HepG2 (cell line): ENCODE data around the gene TBC1D14. TPM values are rescaled to one million over a fixed set of nuclear protein-coding genes. Genes with fewer than 3 reads are reported as not detected.

ENCODE experiments used
- ATAC-seq: fragments of 200-7000 bp; cut with Tn5 transposase; 3 replicates; pipeline ENCODE4 v1.9.1; 2020; ENCODE audit warnings: mild to moderate bottlenecking, moderate library complexity
- BruUV-seq: library from RNA; stranded (reverse); fragments of 400-500 nt; replicated peaks from 2 replicates; lab custom pipeline; 2021; lab: Mats Ljungman, UMichigan
- CTCF ChIA-PET: fragments of 300-600 bp; formaldehyde crosslinking; extraction: SDS; loops from one replicate; lab custom pipeline; 2021; ENCODE audit warnings: low total read pairs, inconsistent platforms, low intra/inter-chr PET ratio; lab: Yijun Ruan, JAX
- POLR2A ChIA-PET: fragments of 350-600 bp; sonication (Branson Sonifier 250); formaldehyde crosslinking; loops from one replicate; lab custom pipeline; 2020; ENCODE audit warnings: antibody characterized with exemption, inconsistent platforms; lab: Yijun Ruan, JAX
- DNase-seq: peaks from one replicate; pipeline ENCODE4 v3.0.0-alpha.2; 2015; ENCODE audit warnings: low spot score
- FAIRE-seq: peaks from 3 replicates; lab custom pipeline; 2011; peaks lifted over from hg19 to GRCh38; lab: Jason Lieb, UNC
- H2AFZ ChIP-seq: one replicate; pipeline ENCODE4 v1.6.1; 2011; ENCODE audit warnings: low read length, inconsistent platforms
- H3K27ac ChIP-seq: fragments of 300-600 bp; 3 replicates; pipeline ENCODE4 v1.8.0; 2011; ENCODE audit warnings: mixed run types, mild to moderate bottlenecking, mixed read lengths, low read length, inconsistent platforms; ENCODE audit not compliant: insufficient read depth; ENCODE audit errors: extremely low read length
- H3K27me3 ChIP-seq, 2 experiments: fragments of 200-600 bp in 1 of 2; 2 replicates in 1 of 2; 3 replicates in 1 of 2; pipeline versions ENCODE4 v1.6.0 to v1.8.0; 2011; ENCODE audit warnings: low read length in 2 of 2, mild to moderate bottlenecking in 2 of 2, moderate library complexity in 2 of 2, inconsistent platforms in 1 of 2; ENCODE audit not compliant: insufficient read depth in 2 of 2, control insufficient read depth in 1 of 2
- H3K36me3 ChIP-seq, 2 experiments: fragments of 200-600 bp in 1 of 2; replicated peaks in 1 of 2; 2 replicates in 1 of 2; 3 replicates in 1 of 2; pipeline versions ENCODE4 v1.5.1 to v1.8.0; 2011; ENCODE audit warnings: low read length in 2 of 2, inconsistent platforms in 1 of 2; ENCODE audit not compliant: insufficient read depth in 2 of 2, control insufficient read depth in 1 of 2
- H3K4me1 ChIP-seq: 2 replicates; pipeline ENCODE4 v1.5.1; 2012; ENCODE audit warnings: low read length, inconsistent platforms; ENCODE audit not compliant: insufficient read depth
- H3K4me2 ChIP-seq: 2 replicates; pipeline ENCODE4 v1.6.0; 2011; ENCODE audit warnings: low read depth, low read length, inconsistent platforms
- H3K4me3 ChIP-seq, 3 experiments: fragments of 200-600 bp in 1 of 3; sonication (generic), shearing (Covaris generic) in 1 of 3; replicated peaks in 1 of 3; 2 replicates each; pipeline ENCODE4 v1.5.1; 2011 to 2016; ENCODE audit warnings: low read length in 3 of 3, inconsistent platforms in 2 of 3, low read depth in 2 of 3, mild to moderate bottlenecking in 2 of 3, control low read depth in 1 of 3, mixed read lengths in 1 of 3; ENCODE audit not compliant: insufficient read depth in 1 of 3
- H3K79me2 ChIP-seq: one replicate; pipeline ENCODE4 v1.6.1; 2011; ENCODE audit warnings: low read length, inconsistent platforms; ENCODE audit not compliant: insufficient read depth
- H3K9ac ChIP-seq: 2 replicates; pipeline ENCODE4 v1.6.0; 2011; ENCODE audit warnings: mild to moderate bottlenecking, low read depth, low read length, inconsistent platforms; ENCODE audit not compliant: insufficient read depth
- H3K9me3 ChIP-seq: 2 replicates; pipeline ENCODE4 v1.5.1; 2012; ENCODE audit warnings: mild to moderate bottlenecking, low read length
- H4K20me1 ChIP-seq: 2 replicates; pipeline ENCODE4 v1.6.0; 2011; ENCODE audit warnings: inconsistent platforms, mild to moderate bottlenecking, low read length, moderate library complexity; ENCODE audit not compliant: insufficient read depth
- CENPX ChIP-seq: sonication (generic); formaldehyde crosslinking; IDR thresholded peaks from 2 replicates; pipeline ENCODE4 v1.9.0; 2021; ENCODE audit warnings: mild to moderate bottlenecking, missing genetic modification reagents, moderate library complexity
- EED ChIP-seq: sonication (generic); formaldehyde crosslinking; IDR thresholded peaks from 2 replicates; pipeline ENCODE4 v1.5.0; 2020; ENCODE audit warnings: mild to moderate bottlenecking, missing genetic modification reagents
- EZH2 ChIP-seq: conservative IDR thresholded peaks from 2 replicates; pipeline ENCODE4 v1.6.1; 2012; ENCODE audit warnings: mild to moderate bottlenecking, low read depth, low read length, moderate library complexity
- FOXK2 ChIP-seq: fragments of 450-650 bp; IDR thresholded peaks from 2 replicates; pipeline ENCODE4 v1.6.1; 2016
- HES4 ChIP-seq: sonication (generic); formaldehyde crosslinking; IDR thresholded peaks from 2 replicates; pipeline ENCODE4 v1.9.0; 2021; ENCODE audit warnings: mild to moderate bottlenecking, missing genetic modification reagents, borderline replicate concordance
- IKZF1 ChIP-seq: fragments of 450-650 bp; IDR thresholded peaks from 2 replicates; pipeline ENCODE4 v1.7.1; 2016
- KDM1A ChIP-seq: IDR thresholded peaks from 2 replicates; pipeline ENCODE4 v1.6.1; 2016; ENCODE audit warnings: missing compliant biosample characterization
- KDM4B ChIP-seq: sonication (generic); formaldehyde crosslinking; IDR thresholded peaks from 2 replicates; pipeline ENCODE4 v1.4.0; 2020; ENCODE audit warnings: missing genetic modification reagents
- KDM5B ChIP-seq: sonication (generic); formaldehyde crosslinking; IDR thresholded peaks from 2 replicates; pipeline ENCODE4 v1.4.0; 2020; ENCODE audit warnings: missing genetic modification reagents, mild to moderate bottlenecking, borderline replicate concordance
- MBNL3 ChIP-seq: fragments of 250-450 bp; sonication (Bioruptor Pico); conservative IDR thresholded peaks from 2 replicates; pipeline ENCODE4 v1.8.0; 2022; ENCODE audit warnings: mild to moderate bottlenecking, inconsistent platforms
- SIN3B ChIP-seq: fragments of 150-350 bp; IDR thresholded peaks from 2 replicates; pipeline ENCODE4 v1.6.1; 2014; ENCODE audit warnings: low read length
- ZKSCAN5 ChIP-seq: sonication (generic); formaldehyde crosslinking; IDR thresholded peaks from 2 replicates; pipeline ENCODE4 v1.5.1; 2020; ENCODE audit warnings: mild to moderate bottlenecking, missing genetic modification reagents
- ZNF263 ChIP-seq: sonication (generic); formaldehyde crosslinking; IDR thresholded peaks from 2 replicates; pipeline ENCODE4 v1.4.0; 2020; ENCODE audit warnings: missing genetic modification reagents
- ZNF496 ChIP-seq: sonication (generic); formaldehyde crosslinking; IDR thresholded peaks from 2 replicates; pipeline ENCODE4 v1.8.1; 2023; ENCODE audit warnings: mild to moderate bottlenecking, moderate library complexity, missing genetic modification reagents; ENCODE audit not compliant: insufficient replicate concordance
- ZNF572 ChIP-seq: sonication (generic); formaldehyde crosslinking; IDR thresholded peaks from 2 replicates; pipeline ENCODE4 v1.5.1; 2020; ENCODE audit warnings: mild to moderate bottlenecking, missing genetic modification reagents
- ZNF772 ChIP-seq: sonication (generic); formaldehyde crosslinking; IDR thresholded peaks from 2 replicates; pipeline ENCODE4 v1.5.0; 2020; ENCODE audit warnings: mild to moderate bottlenecking, missing genetic modification reagents
- WGBS: methylation state at CpG from one replicate; pipeline ENCODE4 v1.1.6; 2017; ENCODE audit warnings: low lambda C conversion rate; 5-methylcytosine and 5-hydroxymethylcytosine counted together
- in situ Hi-C: cut with HindIII; loops from 2 replicates; pipeline ENCODE4 v1.10.0; 2017; ENCODE audit warnings: low pct_unique_long_range_greater_than_20kb; ENCODE audit not compliant: extremely low pct_ligation_motif_present
- intact Hi-C: fragments of 100-400 bp; cut with micrococcal nuclease; formaldehyde crosslinking; loops from one replicate; pipeline ENCODE4 v1.10.0; 2022; ENCODE audit not compliant: unreplicated experiment
- polyA plus RNA-seq, 8 experiments: library from polyadenylated mRNA; depleted of rRNA in 3 of 8; stranded (reverse) in 7 of 8; unstranded in 1 of 8; fragments of >200 nt; fragmentation: Illumina TruSeq in 4 of 8; extraction: Trizol in 4 of 8; gene quantifications; 2 replicates each; pipeline versions ENCODE4 v1.2.1 to v1.2.3, GENCODE V29; 2011 to 2016; ENCODE audit warnings: low read depth in 4 of 8, missing spikeins in 1 of 8, mixed read lengths in 1 of 8; ENCODE audit not compliant: insufficient read depth in 1 of 8
- total RNA-seq, 5 experiments: library from RNA; depleted of rRNA; stranded (reverse); fragments of >200 nt; fragmentation: Illumina TruSeq; extraction: Trizol; gene quantifications; 2 replicates each; pipeline ENCODE4 v1.2.3, GENCODE V29; 2016; ENCODE audit warnings: low read depth in 1 of 5
- TF ChIP-seq, protein P1 (sequence below): sonication (generic); formaldehyde crosslinking; IDR thresholded peaks from 2 replicates; pipeline ENCODE4 v1.5.0; 2020; ENCODE audit warnings: mild to moderate bottlenecking, missing genetic modification reagents
- TF ChIP-seq, protein P2 (sequence below): sonication (generic); formaldehyde crosslinking; IDR thresholded peaks from 2 replicates; pipeline ENCODE4 v1.8.1; 2023; ENCODE audit warnings: mild to moderate bottlenecking, moderate library complexity, missing genetic modification reagents
- TF ChIP-seq, protein P3 (sequence below): sonication (generic); formaldehyde crosslinking; IDR thresholded peaks from 2 replicates; pipeline ENCODE4 v1.5.0; 2020; ENCODE audit warnings: missing genetic modification reagents, mild to moderate bottlenecking, borderline replicate concordance

The TBC1D14 gene
- total and polyA plus RNA-seq, 2 of the 13 experiments (the other 11 are each of a cell fraction or from before 2014, with no cell fraction given), result 29.5 to 46.5 TPM

DNA sequence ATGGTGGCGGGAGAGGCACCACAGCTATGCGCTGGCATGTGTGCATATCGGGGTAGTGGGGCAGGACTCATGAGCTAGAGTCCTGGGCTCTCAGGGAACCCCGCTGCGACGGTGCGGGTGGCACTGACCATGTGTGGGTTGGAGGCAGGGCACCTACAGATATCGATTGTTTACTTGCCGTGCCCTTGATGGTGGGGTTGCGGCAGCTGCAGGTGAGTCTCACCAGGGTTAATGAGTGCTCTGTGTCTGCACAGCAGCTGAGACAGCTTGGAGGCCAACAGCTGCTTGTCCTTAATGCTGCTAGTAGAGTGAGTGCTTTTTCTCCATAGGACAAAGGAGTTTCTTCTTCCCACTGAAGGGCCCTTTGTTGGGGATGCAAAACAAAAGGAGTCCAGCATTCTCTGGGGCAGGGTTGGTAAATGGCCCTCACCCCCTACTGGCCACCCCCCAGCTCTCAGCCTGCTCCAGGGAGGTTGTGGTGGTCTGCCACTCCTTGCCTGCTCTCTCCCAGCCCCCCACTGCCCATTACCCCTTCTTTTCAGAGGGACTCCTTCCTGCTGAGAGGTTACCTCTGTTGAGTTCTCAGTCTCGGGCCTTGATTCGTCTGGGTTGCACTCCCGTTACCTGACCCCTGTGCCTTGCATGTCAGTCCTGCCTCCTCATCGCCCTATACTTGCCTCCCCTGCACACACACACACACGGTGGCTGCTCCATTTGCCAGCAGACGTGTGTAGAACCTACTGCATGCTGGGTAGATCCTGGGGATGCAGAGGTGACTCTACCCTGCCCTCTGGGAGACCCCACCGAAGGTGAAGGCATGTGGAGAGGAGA is 52.8 kb downstream of the TBC1D14 start (continued):
- no peak for TF ChIP-seq ZNF496 (CRISPR knock-in tag)
- no peak for TF ChIP-seq IKZF1
- TF ChIP-seq ZNF772 (CRISPR knock-in tag), result no peak
- TF ChIP-seq ZNF572 (CRISPR knock-in tag), result 0 out of 2 replicates have a peak, but pooled peaks have one; percentile 41

- CTCF ChIA-PET, result no interaction called here
- WGBS, result 69% methylated on average over 3 of the region's 12 CpGs
- TF ChIP-seq CENPX (CRISPR knock-in tag) (no peak), ZNF263 (no peak), EZH2 (no peak), SIN3B (no peak), KDM5B (CRISPR knock-in tag) (no peak), KDM1A (CRISPR knock-in tag) (0 out of 2 replicates have a peak, but pooled peaks have one; percentile 17), ZNF572 (CRISPR knock-in tag) (no peak), MBNL3 (CRISPR knock-in tag) (no peak), FOXK2 (no peak), EED (CRISPR knock-in tag) (no peak), HES4 (no peak), ZKSCAN5 (CRISPR knock-in tag) (no peak), KDM4B (CRISPR knock-in tag) (no peak)
- TF ChIP-seq, protein P1, sequence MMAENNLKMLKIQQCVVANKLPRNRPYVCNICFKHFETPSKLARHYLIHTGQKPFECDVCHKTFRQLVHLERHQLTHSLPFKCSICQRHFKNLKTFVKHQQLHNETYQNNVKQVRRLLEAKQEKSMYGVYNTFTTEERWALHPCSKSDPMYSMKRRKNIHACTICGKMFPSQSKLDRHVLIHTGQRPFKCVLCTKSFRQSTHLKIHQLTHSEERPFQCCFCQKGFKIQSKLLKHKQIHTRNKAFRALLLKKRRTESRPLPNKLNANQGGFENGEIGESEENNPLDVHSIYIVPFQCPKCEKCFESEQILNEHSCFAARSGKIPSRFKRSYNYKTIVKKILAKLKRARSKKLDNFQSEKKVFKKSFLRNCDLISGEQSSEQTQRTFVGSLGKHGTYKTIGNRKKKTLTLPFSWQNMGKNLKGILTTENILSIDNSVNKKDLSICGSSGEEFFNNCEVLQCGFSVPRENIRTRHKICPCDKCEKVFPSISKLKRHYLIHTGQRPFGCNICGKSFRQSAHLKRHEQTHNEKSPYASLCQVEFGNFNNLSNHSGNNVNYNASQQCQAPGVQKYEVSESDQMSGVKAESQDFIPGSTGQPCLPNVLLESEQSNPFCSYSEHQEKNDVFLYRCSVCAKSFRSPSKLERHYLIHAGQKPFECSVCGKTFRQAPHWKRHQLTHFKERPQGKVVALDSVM (CRISPR knock-in tag), result no peak
- TF ChIP-seq, protein P2, sequence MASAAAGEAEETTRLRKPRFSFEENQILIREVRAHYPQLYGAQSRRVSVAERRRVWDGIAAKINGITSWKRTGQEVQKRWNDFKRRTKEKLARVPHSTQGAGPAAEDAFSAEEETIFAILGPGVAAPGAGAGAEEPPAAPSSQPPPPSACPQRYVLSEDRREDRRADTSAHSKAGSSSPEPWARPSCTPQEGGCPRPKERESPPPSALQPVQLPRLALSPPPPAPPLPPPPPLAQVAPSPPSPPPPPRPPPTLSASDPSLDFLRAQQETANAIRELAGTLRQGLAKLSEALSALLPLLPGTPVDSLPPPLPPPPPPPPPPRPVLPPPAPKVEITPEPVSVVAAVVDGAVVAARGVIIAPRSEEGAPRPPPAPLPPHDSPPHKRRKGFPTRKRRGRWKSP (CRISPR knock-in tag), result no peak
- TF ChIP-seq, protein P3, sequence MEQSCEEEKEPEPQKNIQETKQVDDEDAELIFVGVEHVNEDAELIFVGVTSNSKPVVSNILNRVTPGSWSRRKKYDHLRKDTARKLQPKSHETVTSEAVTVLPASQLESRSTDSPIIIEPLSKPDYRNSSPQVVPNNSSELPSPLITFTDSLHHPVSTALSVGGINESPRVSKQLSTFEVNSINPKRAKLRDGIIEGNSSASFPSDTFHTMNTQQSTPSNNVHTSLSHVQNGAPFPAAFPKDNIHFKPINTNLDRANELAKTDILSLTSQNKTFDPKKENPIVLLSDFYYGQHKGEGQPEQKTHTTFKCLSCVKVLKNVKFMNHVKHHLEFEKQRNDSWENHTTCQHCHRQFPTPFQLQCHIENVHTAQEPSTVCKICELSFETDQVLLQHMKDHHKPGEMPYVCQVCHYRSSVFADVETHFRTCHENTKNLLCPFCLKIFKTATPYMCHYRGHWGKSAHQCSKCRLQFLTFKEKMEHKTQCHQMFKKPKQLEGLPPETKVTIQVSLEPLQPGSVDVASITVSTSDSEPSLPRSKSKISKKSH (CRISPR knock-in tag), result no peak
These were observed 53.5 kb downstream of the TBC1D14 start for GRCh38 chr4:6963139-6963611.

More at GRCh38 chr4:6963139-6963611, 53.5 kb downstream of the TBC1D14 start:
- Histone ChIP-seq H3K4me2 (no peak overlapping the region; the same call in 1 of the 2 replicates), H3K4me1 (peaks cover 47% of the 10 kb centered on the region), H3K27ac (no peak overlapping the region), H4K20me1 (peaks cover 20% of the 10 kb centered on the region; the same call in 1 of the 2 replicates), H3K36me3 (peaks cover 6 to 19% of the 10 kb centered on the region in 2 experiments; a peak in 4 of 5 replicates), H2AFZ (no peak overlapping the region), H3K27me3 (no peaks in the 10 kb centered on the region), H3K79me2 (peaks cover 67% of the 10 kb centered on the region), H3K4me3 (no peak overlapping the region; a peak in 1 of 6 replicates), H3K9ac (no peak overlapping the region), H3K9me3 (no peaks in the 10 kb centered on the region)
- POLR2A ChIA-PET, result interaction anchor here (0.6 to 2.5 kb wide), 4 partner anchors 54 to 290 kb away, joined by 3 to 10 read pairs (median 3); partner anchors contain the start of gene TBC1D14
- BruUV-seq, result no TSS peak
- in situ Hi-C loops (no loop called here), intact Hi-C loops (no loop called here)
- DNase-seq (peak; percentile 48), FAIRE-seq (no peak), ATAC-seq (peak; percentile 93)
